Measurements from ENCODE around the gene CIDEB.

CIDEB gene

DNA sequence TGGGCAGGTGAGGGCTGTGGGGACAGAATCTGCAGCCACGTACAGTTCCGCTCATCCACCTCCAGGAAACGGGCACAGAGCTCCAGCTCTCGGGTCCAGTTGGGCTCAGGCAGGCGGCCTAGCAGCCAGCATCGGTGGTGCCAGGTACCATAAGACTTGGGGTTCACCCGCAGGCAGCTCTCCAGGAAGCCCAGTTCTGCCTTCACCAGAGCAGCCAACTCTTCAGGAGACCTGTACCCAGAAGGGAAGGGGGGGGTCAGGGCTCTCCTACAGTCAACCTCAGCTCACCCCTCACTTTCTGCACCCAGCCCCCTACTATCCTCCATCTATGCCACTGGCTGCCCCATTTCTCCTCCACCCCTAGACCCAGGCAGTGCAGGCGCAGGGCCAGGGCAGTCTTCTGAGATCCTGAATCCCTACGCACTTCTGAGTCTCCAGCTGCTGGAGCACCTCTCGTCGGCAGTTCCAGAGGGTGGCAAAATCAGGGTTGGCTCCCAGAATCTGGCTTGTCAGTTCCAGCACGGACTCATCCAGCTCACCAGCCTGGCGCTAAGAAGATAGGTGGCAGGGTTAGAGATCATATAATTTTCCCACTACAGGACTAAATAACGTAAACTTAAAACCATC, 37.8 kb downstream of the CIDEB start:
- peaks cover 3% of the 10 kb centered on the region for H3K79me2 ChIP-seq (ENCODE audit: control insufficient read depth, insufficient read depth, low read length, poor library complexity)
- no peak overlapping the region for H4K8ac ChIP-seq (ENCODE audit: low read depth, low read length)
- no peak overlapping the region for H3K14ac ChIP-seq (ENCODE audit: low read length)
- no peak overlapping the region for H4K12ac ChIP-seq (ENCODE audit: low read depth, low read length)
- no CpG with 5 or more reads among the region's 14 CpGs for WGBS (ENCODE audit: extremely low coverage, insufficient coverage, insufficient read length)
- H3K18ac ChIP-seq (ENCODE audit: low read length): peak overlapping the region; percentile 35
- no peak overlapping the region for H3K9ac ChIP-seq (ENCODE audit: low read length)
- no peak overlapping the region for H2BK5ac ChIP-seq (ENCODE audit: low read depth, low read length, poor library complexity)
- H3K4me2 ChIP-seq (ENCODE audit: low read length): no peak overlapping the region
- H3K4me1 ChIP-seq (ENCODE audit: control insufficient read depth in 1 of 2, insufficient read depth in 2 of 2, low read length in 2 of 2): peaks cover 5 to 10% of the 10 kb centered on the region in 2 experiments
- no peaks in the 10 kb centered on the region for H3K27me3 ChIP-seq (ENCODE audit: insufficient read depth, low read length)
- H2AFZ ChIP-seq (ENCODE audit: insufficient read depth, low read length, poor library complexity): no peak overlapping the region
- peak overlapping the region; percentile 31 for H2AK5ac ChIP-seq (ENCODE audit: low read length)
- no peak overlapping the region for H3K4me3 ChIP-seq (ENCODE audit: low read depth, low read length)
- H2BK12ac ChIP-seq (ENCODE audit: low read length): no peak overlapping the region
- no peak overlapping the region for H3K4ac ChIP-seq (ENCODE audit: low read depth, low read length)
- H3K9me3 ChIP-seq (ENCODE audit: insufficient read depth, low read depth, low read length): no peaks in the 10 kb centered on the region
- H4K91ac ChIP-seq (ENCODE audit: low read depth, low read length): no peak overlapping the region
- H3K36me3 ChIP-seq (ENCODE audit: control insufficient read depth in 1 of 2, insufficient read depth in 2 of 2, low read length in 2 of 2): peaks cover 30 to 40% of the 10 kb centered on the region in 2 experiments
- H3K79me1 ChIP-seq (ENCODE audit: low read length): peaks cover 6% of the 10 kb centered on the region
- no peak for DNase-seq
- no peak overlapping the region for H3K27ac ChIP-seq (ENCODE audit: low read depth, low read length)
- no peak overlapping the region for H3K23ac ChIP-seq (ENCODE audit: low read length)
- no peak overlapping the region for H2BK120ac ChIP-seq (ENCODE audit: insufficient read depth, low read length, poor library complexity)

GRCh38 chr14:24269368-24269767, 38.4 kb downstream of the CIDEB start:
- no peak overlapping the region for H3K4me2 ChIP-seq (ENCODE audit: low read length)
- H4K8ac ChIP-seq (ENCODE audit: low read depth, low read length): no peak overlapping the region
- no peak overlapping the region for H3K4ac ChIP-seq (ENCODE audit: low read depth, low read length)
- H3K18ac ChIP-seq (ENCODE audit: low read length): no peak overlapping the region
- H4K12ac ChIP-seq (ENCODE audit: low read depth, low read length): no peak overlapping the region
- H3K36me3 ChIP-seq (ENCODE audit: control insufficient read depth in 1 of 2, insufficient read depth in 2 of 2, low read length in 2 of 2): peaks cover 30 to 40% of the 10 kb centered on the region in 2 experiments
- H3K14ac ChIP-seq (ENCODE audit: low read length): no peak overlapping the region
- H3K79me1 ChIP-seq (ENCODE audit: low read length): peaks cover 13% of the 10 kb centered on the region
- WGBS (ENCODE audit: extremely low coverage, insufficient coverage, insufficient read length): no CpG with 5 or more reads among the region's 8 CpGs
- H3K4me1 ChIP-seq (ENCODE audit: control insufficient read depth in 1 of 2, insufficient read depth in 2 of 2, low read length in 2 of 2): peaks cover 11 to 16% of the 10 kb centered on the region in 2 experiments
- H3K9ac ChIP-seq (ENCODE audit: low read length): no peak overlapping the region
- no peak overlapping the region for H3K23ac ChIP-seq (ENCODE audit: low read length)
- no peaks in the 10 kb centered on the region for H3K9me3 ChIP-seq (ENCODE audit: insufficient read depth, low read depth, low read length)
- H2BK120ac ChIP-seq (ENCODE audit: insufficient read depth, low read length, poor library complexity): no peak overlapping the region
- H2BK12ac ChIP-seq (ENCODE audit: low read length): no peak overlapping the region
- no peaks in the 10 kb centered on the region for H3K27me3 ChIP-seq (ENCODE audit: insufficient read depth, low read length)
- no peak overlapping the region for H4K91ac ChIP-seq (ENCODE audit: low read depth, low read length)
- no peak overlapping the region for H2BK5ac ChIP-seq (ENCODE audit: low read depth, low read length, poor library complexity)
- no peak overlapping the region for H2AK5ac ChIP-seq (ENCODE audit: low read length)
- H3K27ac ChIP-seq (ENCODE audit: low read depth, low read length): no peak overlapping the region
- DNase-seq: no peak
- no peak overlapping the region for H2AFZ ChIP-seq (ENCODE audit: insufficient read depth, low read length, poor library complexity)
- H3K79me2 ChIP-seq (ENCODE audit: control insufficient read depth, insufficient read depth, low read length, poor library complexity): peaks cover 4% of the 10 kb centered on the region
- no peak overlapping the region for H3K4me3 ChIP-seq (ENCODE audit: low read depth, low read length)

- H4K91ac ChIP-seq (ENCODE audit: low read depth, low read length): no peak overlapping the region
- H3K4me2 ChIP-seq (ENCODE audit: low read length): no peak overlapping the region
- no peak overlapping the region for H3K4ac ChIP-seq (ENCODE audit: low read depth, low read length)
- H2AFZ ChIP-seq (ENCODE audit: insufficient read depth, low read length, poor library complexity): no peak overlapping the region
- H3K9me3 ChIP-seq (ENCODE audit: insufficient read depth, low read depth, low read length): no peaks in the 10 kb centered on the region
- DNase-seq: no peak
- peaks cover 21 to 23% of the 10 kb centered on the region in 2 experiments for H3K4me1 ChIP-seq (ENCODE audit: control insufficient read depth in 1 of 2, insufficient read depth in 2 of 2, low read length in 2 of 2)
- WGBS (ENCODE audit: extremely low coverage, insufficient coverage, insufficient read length): no CpG with 5 or more reads among the region's 9 CpGs
- H2BK12ac ChIP-seq (ENCODE audit: low read length): no peak overlapping the region
- no peak overlapping the region for H3K18ac ChIP-seq (ENCODE audit: low read length)
- peaks cover 5% of the 10 kb centered on the region for H3K79me2 ChIP-seq (ENCODE audit: control insufficient read depth, insufficient read depth, low read length, poor library complexity)
- no peak overlapping the region for H2BK120ac ChIP-seq (ENCODE audit: insufficient read depth, low read length, poor library complexity)
- peaks cover 23% of the 10 kb centered on the region for H3K79me1 ChIP-seq (ENCODE audit: low read length)
- no peak overlapping the region for H3K27ac ChIP-seq (ENCODE audit: low read depth, low read length)
- H3K36me3 ChIP-seq (ENCODE audit: control insufficient read depth in 1 of 2, insufficient read depth in 2 of 2, low read length in 2 of 2): peaks cover 30 to 40% of the 10 kb centered on the region in 2 experiments
- no peak overlapping the region for H4K12ac ChIP-seq (ENCODE audit: low read depth, low read length)
- H3K14ac ChIP-seq (ENCODE audit: low read length): no peak overlapping the region
- no peak overlapping the region for H3K9ac ChIP-seq (ENCODE audit: low read length)
- H3K27me3 ChIP-seq (ENCODE audit: insufficient read depth, low read length): no peaks in the 10 kb centered on the region
- H4K8ac ChIP-seq (ENCODE audit: low read depth, low read length): no peak overlapping the region
- no peak overlapping the region for H2BK5ac ChIP-seq (ENCODE audit: low read depth, low read length, poor library complexity)
- H2AK5ac ChIP-seq (ENCODE audit: low read length): no peak overlapping the region
- H3K4me3 ChIP-seq (ENCODE audit: low read depth, low read length): no peak overlapping the region
- no peak overlapping the region for H3K23ac ChIP-seq (ENCODE audit: low read length)
Measured at GRCh38 chr14:24268225-24268624, 39.6 kb downstream of the CIDEB start.

- no peak overlapping the region for H3K18ac ChIP-seq (ENCODE audit: low read length)
- H3K9ac ChIP-seq (ENCODE audit: low read length): no peak overlapping the region
- no peak overlapping the region for H2AFZ ChIP-seq (ENCODE audit: insufficient read depth, low read length, poor library complexity)
- H4K12ac ChIP-seq (ENCODE audit: low read depth, low read length): no peak overlapping the region
- no peak overlapping the region for H4K91ac ChIP-seq (ENCODE audit: low read depth, low read length)
- DNase-seq: peak in 1 of 2 donors; percentile 40
- peaks cover 9% of the 10 kb centered on the region for H3K79me2 ChIP-seq (ENCODE audit: control insufficient read depth, insufficient read depth, low read length, poor library complexity)
- H2BK120ac ChIP-seq (ENCODE audit: insufficient read depth, low read length, poor library complexity): no peak overlapping the region
- H3K4me3 ChIP-seq (ENCODE audit: low read depth, low read length): no peak overlapping the region
- H3K23ac ChIP-seq (ENCODE audit: low read length): no peak overlapping the region
- H4K8ac ChIP-seq (ENCODE audit: low read depth, low read length): no peak overlapping the region
- no peak overlapping the region for H3K4ac ChIP-seq (ENCODE audit: low read depth, low read length)
- WGBS (ENCODE audit: extremely low coverage, insufficient coverage, insufficient read length): no CpG with 5 or more reads among the region's 9 CpGs
- no peaks in the 10 kb centered on the region for H3K9me3 ChIP-seq (ENCODE audit: insufficient read depth, low read depth, low read length)
- no peak overlapping the region for H2BK12ac ChIP-seq (ENCODE audit: low read length)
- no peak overlapping the region for H3K4me2 ChIP-seq (ENCODE audit: low read length)
- no peaks in the 10 kb centered on the region for H3K27me3 ChIP-seq (ENCODE audit: insufficient read depth, low read length)
- H3K36me3 ChIP-seq (ENCODE audit: control insufficient read depth in 1 of 2, insufficient read depth in 2 of 2, low read length in 2 of 2): peaks cover 30 to 40% of the 10 kb centered on the region in 2 experiments
- peaks cover 28 to 30% of the 10 kb centered on the region in 2 experiments for H3K4me1 ChIP-seq (ENCODE audit: control insufficient read depth in 1 of 2, insufficient read depth in 2 of 2, low read length in 2 of 2)
- no peak overlapping the region for H3K14ac ChIP-seq (ENCODE audit: low read length)
- H3K27ac ChIP-seq (ENCODE audit: low read depth, low read length): no peak overlapping the region
- peaks cover 30% of the 10 kb centered on the region for H3K79me1 ChIP-seq (ENCODE audit: low read length)
- H2AK5ac ChIP-seq (ENCODE audit: low read length): no peak overlapping the region
- H2BK5ac ChIP-seq (ENCODE audit: low read depth, low read length, poor library complexity): no peak overlapping the region
Measured at GRCh38 chr14:24267516-24267915, 40.3 kb downstream of the CIDEB start.

Data from trophoblast cell (in vitro differentiated cells and primary cell).